ENCODE results near the gene SNRNP48.

SNRNP48 gene

GRCh38 chr6:7591770-7592169 lies 1.8 kb downstream of the SNRNP48 start:
- DNase-seq = no peak

GRCh38 chr6:7593229-7593628 lies 3.2 kb downstream of the SNRNP48 start:
- H3K36me3 ChIP-seq = peaks cover 40% of the 10 kb centered on the region
- H3K9me3 ChIP-seq = no peaks in the 10 kb centered on the region
- TF ChIP-seq CTCF (IDR thresholded peaks at IDR 0.05; ENCODE audit: low read depth, low read length) = no peak
- H3K4me3 ChIP-seq (ENCODE audit: low read depth, low read length) = no peak overlapping the region
- H3K27me3 ChIP-seq = no peaks in the 10 kb centered on the region
- no peak for DNase-seq
- H3K4me1 ChIP-seq = no peaks in the 10 kb centered on the region; the same call in 1 of the 2 replicates

More at GRCh38 chr6:7591770-7592169, 1.8 kb downstream of the SNRNP48 start:
- Histone ChIP-seq H3K36me3 (peaks cover 29% of the 10 kb centered on the region), H3K4me3 (ENCODE audit: low read depth, low read length) (no peak overlapping the region), H3K4me1 (no peaks in the 10 kb centered on the region; the same call in 1 of the 2 replicates), H3K27me3 (no peaks in the 10 kb centered on the region), H3K9me3 (no peaks in the 10 kb centered on the region)
- TF ChIP-seq CTCF (IDR thresholded peaks at IDR 0.05; ENCODE audit: low read depth, low read length) = no peak

- no peak for DNase-seq
- H3K4me3 ChIP-seq (ENCODE audit: low read depth, low read length) = no peak overlapping the region
- TF ChIP-seq CTCF (IDR thresholded peaks at IDR 0.05; ENCODE audit: low read depth, low read length) = no peak
- peaks cover 43% of the 10 kb centered on the region for H3K36me3 ChIP-seq
- no peaks in the 10 kb centered on the region for H3K9me3 ChIP-seq
- H3K4me1 ChIP-seq = no peaks in the 10 kb centered on the region; the same call in 1 of the 2 replicates
- H3K27me3 ChIP-seq = no peaks in the 10 kb centered on the region
Observed at GRCh38 chr6:7594579-7595125, 4.7 kb downstream of the SNRNP48 start.

- Histone ChIP-seq H3K4me3 (ENCODE audit: low read depth, low read length) (no peak overlapping the region), H3K36me3 (peaks cover 75% of the 10 kb centered on the region), H3K4me1 (no peaks in the 10 kb centered on the region), H3K9me3 (no peaks in the 10 kb centered on the region), H3K27me3 (no peaks in the 10 kb centered on the region)
- DNase-seq = no peak
- no peak for TF ChIP-seq CTCF (IDR thresholded peaks at IDR 0.05; ENCODE audit: low read depth, low read length)
Observed at GRCh38 chr6:7604003-7604402, 14.0 kb downstream of the SNRNP48 start.

- no peak for TF ChIP-seq CTCF (IDR thresholded peaks at IDR 0.05; ENCODE audit: low read depth, low read length)
- Histone ChIP-seq H3K4me3 (ENCODE audit: low read depth, low read length) (no peak overlapping the region), H3K4me1 (no peaks in the 10 kb centered on the region), H3K27me3 (no peaks in the 10 kb centered on the region), H3K36me3 (peaks cover 75% of the 10 kb centered on the region), H3K9me3 (no peaks in the 10 kb centered on the region)
- no peak for DNase-seq
Observed at GRCh38 chr6:7604506-7604905, 14.5 kb downstream of the SNRNP48 start.

GRCh38 chr6:7615611-7616383 lies 25.8 kb downstream of the SNRNP48 start:
- H3K9me3 ChIP-seq = no peaks in the 10 kb centered on the region
- peak; percentile 86 for TF ChIP-seq CTCF (IDR thresholded peaks at IDR 0.05; ENCODE audit: low read depth, low read length)
- DNase-seq = peak; percentile 50
- H3K36me3 ChIP-seq = no peaks in the 10 kb centered on the region
- H3K27me3 ChIP-seq = peaks cover 22% of the 10 kb centered on the region; the same call in 1 of the 2 replicates
- H3K4me3 ChIP-seq (ENCODE audit: low read depth, low read length) = no peak overlapping the region
- no peaks in the 10 kb centered on the region for H3K4me1 ChIP-seq

All from BE2C (cell line).